Stimulated activated naive CD4-positive, alpha-beta T cell treated with Interleukin-2 at 50 U/mL for 16 hours (primary cell): ENCODE data around the gene NCKAP5.

Experiments used
- DNase-seq: peaks from one replicate; lab custom pipeline; 2025; lab: John Stamatoyannopoulos, UW

Gene NCKAP5

GRCh38 chr2:133421516-133422324 lies 146.5 kb downstream of the NCKAP5 start:
- DNase-seq = no peak

GRCh38 chr2:133420788-133421187 lies 147.5 kb downstream of the NCKAP5 start:
- no peak for DNase-seq

- DNase-seq = no peak
These were observed 149.6 kb downstream of the NCKAP5 start for GRCh38 chr2:133418671-133419070.

GRCh38 chr2:133418021-133418420 lies 150.2 kb downstream of the NCKAP5 start:
- DNase-seq = no peak

GRCh38 chr2:133417415-133417814 lies 150.8 kb downstream of the NCKAP5 start:
- no peak for DNase-seq

- DNase-seq = no peak
These were observed 151.5 kb downstream of the NCKAP5 start for GRCh38 chr2:133416736-133417135.

- no peak for DNase-seq
These were observed 152.1 kb downstream of the NCKAP5 start for GRCh38 chr2:133416146-133416545.

GRCh38 chr2:133415210-133415876 lies 152.9 kb downstream of the NCKAP5 start:
- DNase-seq = no peak

- DNase-seq = no peak
These were observed 153.6 kb downstream of the NCKAP5 start for GRCh38 chr2:133414486-133415209.

GRCh38 chr2:133413863-133414262 lies 154.4 kb downstream of the NCKAP5 start:
- DNase-seq = no peak

- no peak for DNase-seq
These were observed 155.6 kb downstream of the NCKAP5 start for GRCh38 chr2:133412694-133413093.

- no peak for DNase-seq
These were observed 156.4 kb downstream of the NCKAP5 start for GRCh38 chr2:133411857-133412256.

- no peak for DNase-seq
These were observed 157.2 kb downstream of the NCKAP5 start for GRCh38 chr2:133411101-133411500.

- no peak for DNase-seq
These were observed 158.5 kb downstream of the NCKAP5 start for GRCh38 chr2:133409581-133410285.

- no peak for DNase-seq
These were observed 159.6 kb downstream of the NCKAP5 start for GRCh38 chr2:133408671-133409070.

- no peak for DNase-seq
These were observed 160.9 kb downstream of the NCKAP5 start for GRCh38 chr2:133407341-133407740.

- no peak for DNase-seq
These were observed 163.0 kb downstream of the NCKAP5 start for GRCh38 chr2:133405252-133405651.

GRCh38 chr2:133400411-133400810 lies 167.9 kb downstream of the NCKAP5 start:
- no peak for DNase-seq

GRCh38 chr2:133393895-133394294 lies 174.4 kb downstream of the NCKAP5 start:
- no peak for DNase-seq

GRCh38 chr2:133390156-133390555 lies 178.1 kb downstream of the NCKAP5 start:
- DNase-seq = no peak

- DNase-seq = no peak
These were observed 178.7 kb downstream of the NCKAP5 start for GRCh38 chr2:133389569-133389968.

- no peak for DNase-seq
These were observed 185.7 kb downstream of the NCKAP5 start for GRCh38 chr2:133382566-133382965.
